ENCODE results near the gene KRT3. TPM values are rescaled to one million over a fixed set of nuclear protein-coding genes. Genes with fewer than 3 reads are reported as not detected.

KRT3 gene
- total and polyA plus RNA-seq, 7 donors, result not detected

DNA sequence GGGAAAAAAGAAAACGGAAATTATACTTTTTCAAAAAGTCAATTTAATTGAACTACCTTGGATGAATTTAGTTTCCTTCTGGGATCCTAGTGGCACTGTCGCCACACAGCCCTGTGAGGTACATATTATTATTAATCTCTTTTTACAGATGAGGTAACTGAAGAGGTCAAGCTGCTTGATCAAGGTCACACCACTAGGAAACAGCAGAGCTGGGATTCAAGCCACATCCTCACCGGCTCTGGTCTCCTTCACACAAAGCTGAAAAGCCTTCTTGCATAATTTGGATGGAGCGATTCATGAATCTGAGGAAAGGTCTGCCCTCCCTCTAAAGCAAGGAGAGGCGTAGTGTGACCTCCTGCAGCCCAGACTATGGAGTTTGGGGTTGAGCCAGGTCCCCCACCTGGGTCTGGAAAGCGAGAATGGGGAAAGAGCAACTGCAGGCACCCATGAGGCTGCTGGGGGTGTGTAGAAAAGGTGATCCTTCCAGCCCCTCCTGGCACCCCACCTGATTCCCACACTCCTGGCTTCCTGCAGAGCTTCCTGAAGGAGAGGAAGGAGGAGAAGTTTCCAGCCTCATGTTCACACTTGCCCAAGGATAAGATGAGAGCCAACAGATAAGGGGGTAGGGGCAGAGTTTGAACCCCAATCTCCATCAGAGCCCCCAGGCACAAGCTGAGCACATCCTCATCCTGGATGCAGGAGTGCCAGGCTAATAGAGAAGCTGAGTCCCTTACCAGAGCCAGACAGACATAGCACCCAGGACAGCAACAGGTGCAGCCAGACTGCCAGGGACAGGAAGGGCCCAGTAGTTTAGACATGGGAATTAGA, 42.1 kb upstream of the KRT3 start:
- no peaks in the 10 kb centered on the region for H3K4me1 ChIP-seq
- H3K27ac ChIP-seq, result no peak overlapping the region
- TF ChIP-seq, protein P1, sequence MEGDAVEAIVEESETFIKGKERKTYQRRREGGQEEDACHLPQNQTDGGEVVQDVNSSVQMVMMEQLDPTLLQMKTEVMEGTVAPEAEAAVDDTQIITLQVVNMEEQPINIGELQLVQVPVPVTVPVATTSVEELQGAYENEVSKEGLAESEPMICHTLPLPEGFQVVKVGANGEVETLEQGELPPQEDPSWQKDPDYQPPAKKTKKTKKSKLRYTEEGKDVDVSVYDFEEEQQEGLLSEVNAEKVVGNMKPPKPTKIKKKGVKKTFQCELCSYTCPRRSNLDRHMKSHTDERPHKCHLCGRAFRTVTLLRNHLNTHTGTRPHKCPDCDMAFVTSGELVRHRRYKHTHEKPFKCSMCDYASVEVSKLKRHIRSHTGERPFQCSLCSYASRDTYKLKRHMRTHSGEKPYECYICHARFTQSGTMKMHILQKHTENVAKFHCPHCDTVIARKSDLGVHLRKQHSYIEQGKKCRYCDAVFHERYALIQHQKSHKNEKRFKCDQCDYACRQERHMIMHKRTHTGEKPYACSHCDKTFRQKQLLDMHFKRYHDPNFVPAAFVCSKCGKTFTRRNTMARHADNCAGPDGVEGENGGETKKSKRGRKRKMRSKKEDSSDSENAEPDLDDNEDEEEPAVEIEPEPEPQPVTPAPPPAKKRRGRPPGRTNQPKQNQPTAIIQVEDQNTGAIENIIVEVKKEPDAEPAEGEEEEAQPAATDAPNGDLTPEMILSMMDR (IDR thresholded peaks at IDR 0.05), result no peak
- H3K4me3 ChIP-seq, result no peak overlapping the region
- ATAC-seq (no peak), DNase-seq (no peak)
- H3K9me3 ChIP-seq, result no peaks in the 10 kb centered on the region
- intact Hi-C loops (cut with DNase I), result no loop called here
- no peaks in the 10 kb centered on the region for H3K36me3 ChIP-seq (ENCODE audit: insufficient read depth in 1 of 2, low read depth in 1 of 2)
- peaks cover 0 to 32% (median 0%) of the 10 kb centered on the region in 3 donors for H3K27me3 ChIP-seq (ENCODE audit: insufficient read depth in 3 of 3, low read length in 2 of 3)
- 74 to 78% (median 77%) methylated on average over 6 of the region's 6 CpGs for WGBS, 3 donors

DNA sequence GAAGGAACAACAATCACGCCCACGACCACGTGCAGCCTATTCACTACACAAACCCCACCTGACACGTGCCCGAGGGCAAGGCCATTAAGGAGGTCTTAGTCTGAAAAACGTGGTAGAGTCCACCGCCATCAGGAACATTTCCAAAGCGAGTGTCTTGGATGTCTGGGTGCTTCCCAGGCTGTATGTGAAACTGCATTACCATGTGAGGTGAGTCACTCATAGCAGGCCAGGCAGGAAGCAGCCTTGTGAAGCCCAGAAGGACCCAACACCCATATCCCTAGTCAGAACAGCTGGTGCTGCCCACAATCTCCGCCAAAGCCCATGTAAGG, 41.5 kb upstream of the KRT3 start:
- Histone ChIP-seq H3K27ac (no peak overlapping the region), H3K9me3 (no peaks in the 10 kb centered on the region), H3K36me3 (ENCODE audit: insufficient read depth in 1 of 2, low read depth in 1 of 2) (no peaks in the 10 kb centered on the region), H3K4me1 (no peaks in the 10 kb centered on the region), H3K27me3 (ENCODE audit: insufficient read depth in 3 of 3, low read length in 2 of 3) (peaks cover 0 to 32% (median 0%) of the 10 kb centered on the region in 3 donors), H3K4me3 (no peak overlapping the region)
- no peak for DNase-seq
- 69 to 79% (median 77%) methylated on average over 9 of the region's 9 CpGs for WGBS, 3 donors
- intact Hi-C loops (cut with DNase I), result no loop called here
- TF ChIP-seq, protein P1 (IDR thresholded peaks at IDR 0.05), result no peak
- no peak for ATAC-seq

DNA sequence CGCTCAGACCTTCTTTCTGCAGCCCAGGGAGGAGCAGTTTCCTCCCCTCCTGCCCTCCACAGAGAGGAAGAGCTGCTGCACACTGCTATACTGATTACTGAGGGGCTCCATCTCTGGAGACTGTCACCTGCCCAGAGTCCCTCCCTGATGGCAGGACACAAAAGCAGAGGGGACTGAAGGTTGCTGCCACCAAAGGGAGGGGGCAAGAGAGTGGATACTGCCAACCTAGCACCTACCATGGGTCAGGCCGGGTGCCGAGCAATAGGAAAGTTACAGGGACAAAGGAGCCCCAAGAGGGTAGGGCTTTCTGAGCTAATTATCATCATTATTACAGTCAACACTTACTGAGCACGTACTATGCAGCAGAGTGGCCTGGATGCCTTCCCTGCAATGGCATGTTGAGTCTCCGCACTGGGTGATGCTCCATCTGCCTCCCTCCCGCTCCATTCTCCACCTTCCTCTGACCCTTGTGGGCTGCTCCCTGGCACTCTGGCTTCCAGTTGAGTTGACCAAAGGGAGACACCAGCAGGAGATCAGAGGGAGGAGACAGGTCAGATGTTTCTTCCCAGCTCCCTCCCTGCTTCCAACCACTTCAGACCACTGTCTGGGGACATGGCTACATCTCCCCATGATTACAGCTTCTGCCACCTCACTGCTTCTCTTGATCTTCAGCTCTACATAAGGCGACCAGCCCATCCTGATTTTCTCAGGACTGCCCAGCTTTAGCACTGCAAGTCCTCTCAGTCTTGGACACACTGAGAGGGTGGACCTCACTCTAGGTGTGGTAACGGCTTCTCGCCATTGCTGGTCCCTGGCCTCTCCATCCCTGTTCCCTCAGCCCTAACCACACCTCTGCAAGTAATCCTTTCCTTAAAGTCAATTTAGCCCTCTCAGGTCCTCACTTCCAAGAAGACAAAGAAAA, 40.8 kb upstream of the KRT3 start:
- Histone ChIP-seq H3K36me3 (ENCODE audit: insufficient read depth in 1 of 2, low read depth in 1 of 2) (no peaks in the 10 kb centered on the region), H3K4me3 (no peak overlapping the region), H3K4me1 (no peaks in the 10 kb centered on the region), H3K27ac (no peak overlapping the region), H3K27me3 (ENCODE audit: insufficient read depth in 3 of 3, low read length in 2 of 3) (peaks cover 0 to 36% (median 0%) of the 10 kb centered on the region in 3 donors), H3K9me3 (no peaks in the 10 kb centered on the region)
- intact Hi-C loops (cut with DNase I), result no loop called here
- DNase-seq (no peak), ATAC-seq (no peak)
- WGBS, 3 donors, result 79 to 84% (median 79%) methylated on average over 9 of the region's 9 CpGs
- TF ChIP-seq, protein P1 (IDR thresholded peaks at IDR 0.05), result no peak

DNA sequence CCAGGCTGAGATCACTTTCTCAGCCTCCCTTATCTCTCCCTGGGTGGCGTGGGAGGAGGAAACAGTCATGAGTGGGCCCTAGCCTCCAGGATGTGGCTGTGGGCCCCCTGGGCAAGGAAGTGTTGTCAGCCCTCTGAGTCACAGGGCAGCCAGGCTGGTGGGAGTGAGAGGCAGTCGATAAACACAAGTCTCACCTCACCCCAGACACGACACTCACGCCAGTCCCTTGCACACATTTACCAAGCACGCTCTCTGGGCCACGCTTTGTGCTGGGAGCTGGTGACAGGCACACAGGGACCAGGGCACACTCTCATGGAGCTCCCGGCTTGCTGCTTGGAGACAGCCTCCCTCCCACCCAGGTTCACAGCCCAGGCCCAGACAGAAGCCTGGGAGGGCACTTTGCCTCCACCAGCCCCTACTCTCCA, 40.1 kb upstream of the KRT3 start:
- TF ChIP-seq, protein P1 (IDR thresholded peaks at IDR 0.05), result no peak
- H3K9me3 ChIP-seq, result no peaks in the 10 kb centered on the region
- DNase-seq (no peak), ATAC-seq (no peak)
- peaks cover 0 to 36% (median 3%) of the 10 kb centered on the region in 3 donors for H3K27me3 ChIP-seq (ENCODE audit: insufficient read depth in 3 of 3, low read length in 2 of 3)
- H3K4me3 ChIP-seq, result no peak overlapping the region
- no peaks in the 10 kb centered on the region for H3K4me1 ChIP-seq
- WGBS, 3 donors, result 76 to 88% (median 81%) methylated on average over 7 of the region's 7 CpGs
- H3K27ac ChIP-seq, result no peak overlapping the region
- H3K36me3 ChIP-seq (ENCODE audit: insufficient read depth in 1 of 2, low read depth in 1 of 2), result no peaks in the 10 kb centered on the region
- intact Hi-C loops (cut with DNase I), result no loop called here

All from psoas muscle (tissue), 8 donors.